Vagina (tissue), 2 donors: Measurements from ENCODE around the gene MMP24. TPM values are rescaled to one million over a fixed set of nuclear protein-coding genes. Genes with fewer than 3 reads are reported as not detected.

Experiments used
- DNase-seq, 2 donors: peaks; one replicate each; pipeline ENCODE4 v3.0.0-alpha.2; 2017; ENCODE audit errors: extremely low spot score in 2 of 2
- H3K27ac ChIP-seq: fragments of 200-600 bp; sonication (generic); one replicate; pipeline ENCODE4 v1.5.1; 2019
- H3K27me3 ChIP-seq: fragments of 200-600 bp; sonication (generic); one replicate; pipeline ENCODE4 v1.5.1; 2019
- H3K36me3 ChIP-seq, 2 donors: fragments of 200-600 bp; sonication (generic); one replicate each; pipeline ENCODE4 v1.5.1; 2017 to 2019
- H3K4me1 ChIP-seq: fragments of 200-600 bp; sonication (generic); one replicate; pipeline ENCODE4 v1.5.1; 2019
- H3K4me3 ChIP-seq, 2 donors: fragments of 200-600 bp; sonication (generic); 1 replicate in 1 of 2; 2 replicates in 1 of 2; pipeline ENCODE4 v1.5.1; 2016 to 2019
- H3K9me3 ChIP-seq: fragments of 200-600 bp; sonication (generic); one replicate; pipeline ENCODE4 v1.5.1; 2019
- CTCF ChIP-seq, 3 experiments: fragments of 450-650 bp in 2 of 3; fragments of 200-600 bp in 1 of 3; sonication (generic) in 1 of 3; IDR thresholded peaks; one replicate each; pipeline ENCODE4 v1.5.1; 2017 to 2019; ENCODE audit warnings: antibody characterized with exemption in 3 of 3, mild to moderate bottlenecking in 2 of 3, moderate library complexity in 2 of 3
- POLR2A ChIP-seq, 2 donors: fragments of 450-650 bp; IDR thresholded peaks; one replicate each; pipeline ENCODE4 v1.6.1; 2017; ENCODE audit warnings: antibody characterized with exemption in 2 of 2, mild to moderate bottlenecking in 2 of 2, moderate library complexity in 2 of 2
- POLR2AphosphoS5 ChIP-seq, 2 donors: sonication (generic); formaldehyde crosslinking; IDR thresholded peaks; one replicate each; pipeline ENCODE4 v1.9.0; 2017; ENCODE audit warnings: antibody characterized with exemption in 2 of 2, mild to moderate bottlenecking in 2 of 2, low read depth in 1 of 2; ENCODE audit not compliant: insufficient read depth in 1 of 2
- intact Hi-C: fragments of 100-400 bp; cut with DNase I; formaldehyde crosslinking; loops from one replicate; pipeline ENCODE4 v1.15.1; 2023
- total RNA-seq: library from RNA; depleted of rRNA; stranded (reverse); fragments of >200 nt; gene quantifications from one replicate; pipeline ENCODE4 v1.2.3, GENCODE V29; 2016

The MMP24 gene
- total RNA-seq, 1 donor from 2014 or later, result 0.98 TPM

GRCh38 chr20:35292504-35293285, 66.2 kb downstream of the MMP24 start:
- no peaks in the 10 kb centered on the region for H3K9me3 ChIP-seq
- H3K27ac ChIP-seq, result peak overlapping the region; percentile 31
- peaks cover 6% of the 10 kb centered on the region for H3K4me1 ChIP-seq
- peak overlapping the region in 1 of 2 donors; percentile 36 for H3K4me3 ChIP-seq
- H3K36me3 ChIP-seq, result no peaks in the 10 kb centered on the region
- intact Hi-C loops, result no loop called here
- no peaks in the 10 kb centered on the region for H3K27me3 ChIP-seq
- no peak for DNase-seq
- no peak for TF ChIP-seq POLR2A (IDR thresholded peaks at IDR 0.05)
- TF ChIP-seq POLR2AphosphoS5 (IDR thresholded peaks at IDR 0.05; ENCODE audit: insufficient read depth in 1 of 2, low read depth in 1 of 2), result no peak
- TF ChIP-seq CTCF (IDR thresholded peaks at IDR 0.05), result no peak

DNA sequence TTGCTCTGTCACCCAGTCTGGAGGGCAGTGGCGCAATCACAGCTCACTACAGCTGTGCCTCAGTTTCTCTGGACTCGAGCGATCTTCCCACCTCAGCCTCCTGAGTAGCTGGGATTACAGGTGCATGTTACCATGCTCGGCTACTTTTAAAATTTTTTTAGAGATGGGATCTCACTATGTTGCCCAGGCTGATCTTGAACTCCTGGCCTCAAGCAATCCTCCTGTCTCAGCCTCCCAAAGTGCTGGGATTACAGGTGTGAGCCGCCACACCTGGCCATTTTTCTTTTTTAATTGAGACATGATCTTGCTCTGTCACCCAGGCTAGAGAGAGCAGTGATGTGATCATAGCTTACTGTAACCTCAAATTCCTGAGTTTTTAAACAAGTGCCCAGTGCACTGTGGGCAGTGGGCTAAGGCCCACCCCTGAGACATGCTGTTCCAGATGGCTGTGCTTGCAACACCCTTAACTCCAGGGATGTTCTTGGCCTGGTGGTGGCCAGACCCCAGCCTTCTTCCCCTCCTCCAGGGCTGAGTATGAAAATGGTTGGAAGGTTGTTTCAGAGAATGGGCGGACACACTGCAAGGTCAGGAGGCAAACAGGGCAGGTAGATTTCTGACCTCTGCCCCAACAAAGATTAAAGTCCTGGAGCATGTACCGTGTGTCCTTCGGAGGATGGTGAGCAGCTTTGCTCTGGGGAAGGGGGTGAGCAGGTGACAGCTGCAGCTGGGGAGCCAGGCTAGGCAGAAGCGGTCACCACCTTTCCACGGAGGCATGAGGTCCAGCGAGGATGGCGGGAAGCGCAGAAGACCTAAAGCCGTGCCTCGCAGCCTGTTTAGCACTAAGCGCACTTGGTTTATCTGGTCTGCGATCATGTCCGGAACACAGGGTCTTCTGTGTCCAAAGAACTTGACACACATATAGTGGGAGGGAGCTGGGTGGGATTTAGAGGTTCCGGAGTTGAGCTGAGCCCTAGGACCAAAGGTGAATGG, 67.1 kb downstream of the MMP24 start:
- peaks cover 6% of the 10 kb centered on the region for H3K4me1 ChIP-seq

GRCh38 chr20:35294293-35294685, 67.8 kb downstream of the MMP24 start:
- no peak overlapping the region for H3K4me3 ChIP-seq
- no peaks in the 10 kb centered on the region for H3K36me3 ChIP-seq
- no peak for DNase-seq
- H3K4me1 ChIP-seq, result peaks cover 6% of the 10 kb centered on the region
- TF ChIP-seq CTCF (IDR thresholded peaks at IDR 0.05) (no peak), POLR2A (IDR thresholded peaks at IDR 0.05) (no peak), POLR2AphosphoS5 (IDR thresholded peaks at IDR 0.05; ENCODE audit: insufficient read depth in 1 of 2, low read depth in 1 of 2) (no peak)
- intact Hi-C loops, result no loop called here
- no peaks in the 10 kb centered on the region for H3K27me3 ChIP-seq
- H3K27ac ChIP-seq, result no peak overlapping the region
- H3K9me3 ChIP-seq, result no peaks in the 10 kb centered on the region

More for the DNA sequence above, 67.1 kb downstream of the MMP24 start:
- no peak overlapping the region for H3K4me3 ChIP-seq
- H3K36me3 ChIP-seq, result no peaks in the 10 kb centered on the region
- no peak for TF ChIP-seq CTCF (IDR thresholded peaks at IDR 0.05)
- no peak for TF ChIP-seq POLR2A (IDR thresholded peaks at IDR 0.05)
- TF ChIP-seq POLR2AphosphoS5 (IDR thresholded peaks at IDR 0.05; ENCODE audit: insufficient read depth in 1 of 2, low read depth in 1 of 2), result no peak
- intact Hi-C loops, result no loop called here
- DNase-seq, result no peak
- no peaks in the 10 kb centered on the region for H3K9me3 ChIP-seq
- no peak overlapping the region for H3K27ac ChIP-seq
- no peaks in the 10 kb centered on the region for H3K27me3 ChIP-seq

DNA sequence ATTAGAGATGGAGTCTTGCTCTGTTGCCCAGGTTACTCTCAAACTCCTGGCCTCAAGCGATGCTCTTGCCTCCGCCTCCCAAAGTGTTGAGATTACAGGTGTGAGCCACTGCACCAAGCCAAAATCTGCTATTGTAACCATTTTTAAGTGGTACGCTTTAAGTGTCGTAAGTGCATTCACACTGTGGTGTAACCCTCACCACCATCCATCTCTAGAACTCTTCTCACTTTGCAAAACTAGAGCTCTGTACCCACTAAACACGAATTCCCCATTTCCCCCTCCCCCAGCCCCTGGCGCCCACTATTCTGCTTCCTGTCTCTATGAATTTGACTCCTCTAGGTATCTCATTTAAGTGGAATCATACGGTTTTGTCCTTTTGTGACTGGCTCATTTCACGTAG, 68.6 kb downstream of the MMP24 start:
- DNase-seq, result no peak
- Histone ChIP-seq H3K27me3 (no peaks in the 10 kb centered on the region), H3K4me1 (peaks cover 6% of the 10 kb centered on the region), H3K9me3 (no peaks in the 10 kb centered on the region), H3K27ac (no peak overlapping the region), H3K36me3 (no peaks in the 10 kb centered on the region), H3K4me3 (no peak overlapping the region)
- intact Hi-C loops, result no loop called here
- TF ChIP-seq CTCF (IDR thresholded peaks at IDR 0.05) (no peak), POLR2AphosphoS5 (IDR thresholded peaks at IDR 0.05; ENCODE audit: insufficient read depth in 1 of 2, low read depth in 1 of 2) (no peak), POLR2A (IDR thresholded peaks at IDR 0.05) (no peak)
